ENCODE data around the gene FBXL13. TPM values are rescaled to one million over a fixed set of nuclear protein-coding genes. Genes with fewer than 3 reads are reported as not detected.
"Not testable (repeated sequence)": the region's sequence is repeated elsewhere in the genome, so short reads cannot be mapped to it uniquely, and the experiment has no call there.

The FBXL13 gene
- total RNA-seq, 1 donor from 2014 or later: 0.51 TPM

DNA sequence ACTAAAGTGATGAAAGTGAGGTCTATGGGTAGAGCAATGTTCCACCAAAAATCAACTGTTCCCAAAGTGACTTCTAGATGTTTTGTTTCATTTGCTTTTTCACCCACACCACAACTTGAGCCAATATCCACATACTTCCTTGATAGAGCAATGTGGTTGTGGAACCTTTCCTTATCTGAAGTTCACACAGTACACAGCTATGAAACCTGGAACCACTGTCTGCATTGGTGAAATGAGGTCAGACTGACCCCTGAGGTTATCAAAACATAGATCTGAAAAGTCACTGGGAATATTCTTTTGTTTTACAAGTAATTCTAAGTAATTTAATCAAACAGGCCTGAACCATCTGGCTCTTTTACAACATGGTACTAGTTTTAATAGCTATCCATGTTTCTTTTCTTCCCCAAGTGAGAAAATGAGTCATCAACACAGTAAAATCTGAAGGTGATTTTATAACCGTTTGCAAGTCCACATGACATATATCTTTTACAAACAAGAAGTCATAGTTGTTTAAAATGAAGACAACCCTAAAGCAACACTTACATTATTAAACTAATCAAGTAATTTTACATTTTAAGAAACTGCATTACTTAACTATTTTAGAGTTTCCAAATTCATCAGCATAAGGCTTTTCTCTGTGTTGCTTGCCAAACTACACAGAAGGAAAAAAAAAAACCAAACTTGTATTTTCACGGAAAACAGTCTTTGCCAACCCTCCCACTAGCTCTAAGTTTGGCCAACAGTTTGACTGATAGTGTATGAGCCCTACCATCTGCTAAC is 81.5 kb downstream of the FBXL13 start:
- ATAC-seq (ENCODE audit: poor library complexity) (peak; percentile 87), DNase-seq (no peak)
- intact Hi-C loops (cut with DNase I): no loop called here

- intact Hi-C loops (cut with DNase I): no loop called here
- peak; percentile 24 for ATAC-seq (ENCODE audit: poor library complexity)
- DNase-seq: no peak
These were observed 82.1 kb downstream of the FBXL13 start for GRCh38 chr7:102992509-102992937.

GRCh38 chr7:102991540-102992214 is 82.9 kb downstream of the FBXL13 start:
- DNase-seq: no peak
- ATAC-seq (ENCODE audit: poor library complexity): no peak
- intact Hi-C loops (cut with DNase I): no loop called here

GRCh38 chr7:102991077-102991539 is 83.5 kb downstream of the FBXL13 start:
- intact Hi-C loops (cut with DNase I): no loop called here
- ATAC-seq (ENCODE audit: poor library complexity): no peak
- no peak for DNase-seq

DNA sequence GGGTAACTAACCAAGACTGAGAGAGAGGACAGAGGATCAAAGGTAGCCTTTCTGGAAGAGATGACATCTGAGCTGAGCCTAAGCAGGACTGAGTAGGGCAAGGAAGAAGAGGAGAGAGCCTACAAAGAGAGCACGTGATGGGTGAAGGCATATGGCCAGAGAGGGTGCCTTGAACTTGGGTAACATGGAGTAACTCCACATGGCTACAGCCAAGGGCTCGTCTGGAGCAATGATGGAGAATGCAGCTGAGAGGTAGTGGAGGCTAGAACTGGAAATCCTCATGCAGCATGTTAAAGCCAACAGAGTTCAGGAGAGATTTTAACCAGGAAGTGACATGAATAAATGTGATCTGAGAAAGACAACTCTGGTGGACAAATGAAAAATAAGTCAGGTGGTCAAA is 84.0 kb downstream of the FBXL13 start:
- ATAC-seq (ENCODE audit: poor library complexity): no peak
- DNase-seq: no peak
- intact Hi-C loops (cut with DNase I): no loop called here

DNA sequence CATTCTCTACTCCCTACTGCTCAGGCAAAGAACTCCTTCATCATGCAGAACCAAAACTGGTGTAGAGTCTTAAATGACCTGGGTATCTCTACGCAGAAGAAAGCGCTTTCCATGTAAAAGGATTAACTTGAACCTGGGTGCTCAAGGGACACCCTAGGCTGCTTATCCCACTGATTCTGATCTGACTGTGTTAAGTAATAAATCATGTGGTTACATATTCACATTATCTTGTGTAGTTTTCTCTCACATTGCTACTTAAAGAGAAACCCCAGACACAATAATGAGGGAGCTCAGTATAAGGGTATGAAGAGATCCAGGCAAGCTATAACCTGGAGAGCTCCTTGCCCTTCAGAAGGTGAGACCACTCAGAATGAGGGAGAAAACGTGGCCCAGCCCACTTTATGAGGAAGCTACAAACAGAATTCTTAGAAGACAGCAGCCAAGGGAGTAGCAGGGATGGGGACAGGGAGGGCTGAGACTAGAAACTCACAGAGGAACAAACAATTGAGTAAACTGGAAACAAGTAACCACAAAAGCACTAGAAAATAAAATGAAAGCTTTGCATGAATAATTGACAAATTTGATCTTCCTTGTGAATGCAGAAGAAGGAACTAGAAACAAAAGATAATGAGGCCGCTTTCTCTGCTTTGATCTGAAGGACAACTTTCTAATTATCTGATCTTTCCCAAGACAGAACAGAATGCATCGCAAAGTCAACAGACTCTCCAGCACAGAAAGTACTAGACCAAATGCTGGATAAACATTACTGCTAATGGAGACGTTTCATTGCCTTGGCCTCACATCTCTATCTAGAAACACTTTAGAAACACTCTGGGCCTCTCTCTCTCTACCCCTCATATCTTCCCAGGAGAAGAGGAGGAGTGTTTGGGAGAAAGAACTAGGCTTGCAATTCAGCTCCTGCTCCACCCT is 85.7 kb downstream of the FBXL13 start:
- intact Hi-C loops (cut with DNase I): no loop called here

GRCh38 chr7:102988088-102988487 is 86.5 kb downstream of the FBXL13 start:
- ATAC-seq (ENCODE audit: poor library complexity) (no peak), DNase-seq (no peak)
- intact Hi-C loops (cut with DNase I): no loop called here

More for the DNA sequence above, 85.7 kb downstream of the FBXL13 start:
- ATAC-seq (ENCODE audit: poor library complexity) (no peak), DNase-seq (no peak)

DNA sequence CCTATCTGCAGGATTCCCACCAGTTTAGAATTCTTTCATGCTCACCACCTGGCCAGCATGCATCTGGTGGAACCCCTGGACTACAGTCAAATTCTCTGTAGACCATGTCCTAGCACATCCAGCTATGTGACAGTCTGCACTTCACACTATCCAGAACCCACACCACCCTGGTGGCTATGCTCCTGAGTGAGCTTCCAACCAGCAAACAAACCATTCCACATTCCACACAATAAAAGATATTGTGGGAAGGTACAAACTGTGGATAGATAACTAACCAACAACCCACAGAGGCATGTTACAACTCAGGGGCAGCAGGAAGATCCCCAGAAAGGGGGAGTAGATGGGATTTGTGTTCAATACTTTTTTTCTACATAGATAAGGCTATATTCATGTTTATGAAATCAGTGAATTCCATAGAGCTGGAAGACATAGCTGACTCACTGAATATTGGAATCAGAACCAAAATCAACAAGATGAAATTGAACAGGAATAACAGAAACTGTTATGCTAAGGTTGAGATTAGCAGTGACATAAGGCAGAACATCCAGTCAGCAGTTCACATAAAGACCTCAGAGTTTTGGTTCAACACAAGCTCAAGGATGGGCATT is 89.3 kb downstream of the FBXL13 start:
- DNase-seq (no peak), ATAC-seq (ENCODE audit: poor library complexity) (no peak)
- intact Hi-C loops (cut with DNase I): no loop called here

DNA sequence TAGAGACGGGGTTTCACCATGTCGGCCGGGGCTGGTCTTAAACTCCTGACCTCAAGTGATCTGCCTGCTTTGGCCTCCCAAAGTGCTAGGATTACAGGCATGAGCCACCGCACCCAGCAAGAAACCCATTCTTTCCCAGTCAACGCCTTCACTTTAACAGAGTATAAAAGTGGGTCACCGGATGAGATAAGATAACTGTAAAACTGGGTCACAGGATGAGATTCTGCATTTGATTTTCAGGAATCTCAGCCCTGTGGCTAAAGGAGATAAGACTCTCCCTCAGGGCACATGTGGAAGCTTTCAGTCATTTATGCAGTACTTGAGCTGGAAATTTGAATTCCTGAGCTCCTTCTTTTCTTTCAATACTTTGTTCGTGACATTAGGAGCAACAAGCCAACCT is 91.0 kb downstream of the FBXL13 start:
- ATAC-seq (ENCODE audit: poor library complexity): no peak
- DNase-seq: no peak
- intact Hi-C loops (cut with DNase I): no loop called here

DNA sequence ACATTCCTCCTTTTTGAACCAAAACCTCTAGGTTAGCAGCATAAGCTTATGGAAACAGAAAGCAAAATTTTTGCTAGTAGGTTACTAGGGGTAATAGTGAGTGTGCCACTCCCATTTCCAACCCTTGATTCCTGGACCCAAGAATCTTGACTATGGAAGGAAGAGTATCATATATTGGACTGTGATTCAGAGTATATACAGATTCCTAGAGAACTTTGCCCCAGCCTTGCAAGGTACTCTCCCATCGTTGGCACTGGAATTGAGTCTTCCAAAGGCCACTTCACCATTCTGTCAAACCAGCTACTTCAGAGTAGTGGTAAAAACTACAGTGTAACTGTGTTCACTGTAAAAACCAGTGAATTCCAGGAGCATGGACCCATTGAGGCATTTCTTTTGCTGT is 92.4 kb downstream of the FBXL13 start:
- intact Hi-C loops (cut with DNase I): no loop called here
- ATAC-seq (ENCODE audit: poor library complexity) (no peak), DNase-seq (no peak)

DNA sequence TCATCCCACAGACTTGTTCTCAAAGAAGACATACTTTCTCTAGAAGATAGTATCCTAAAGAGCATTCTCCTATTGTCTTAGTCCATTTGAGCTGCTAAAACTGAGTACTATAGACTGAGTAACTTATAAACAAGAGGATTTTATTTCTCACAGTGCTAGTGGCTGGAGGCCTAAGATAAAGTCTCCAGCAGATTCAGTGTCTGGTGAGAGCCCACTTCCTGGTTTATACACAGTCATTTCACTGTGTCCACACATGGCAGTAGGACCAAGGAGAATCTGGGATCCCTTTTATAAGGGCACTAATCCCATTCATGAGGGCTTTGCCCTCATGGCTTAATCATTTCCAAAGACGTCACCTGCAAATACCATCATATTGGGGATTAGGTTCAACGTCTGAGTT is 93.1 kb downstream of the FBXL13 start:
- DNase-seq (no peak), ATAC-seq (ENCODE audit: poor library complexity) (no peak)
- intact Hi-C loops (cut with DNase I): no loop called here

DNA sequence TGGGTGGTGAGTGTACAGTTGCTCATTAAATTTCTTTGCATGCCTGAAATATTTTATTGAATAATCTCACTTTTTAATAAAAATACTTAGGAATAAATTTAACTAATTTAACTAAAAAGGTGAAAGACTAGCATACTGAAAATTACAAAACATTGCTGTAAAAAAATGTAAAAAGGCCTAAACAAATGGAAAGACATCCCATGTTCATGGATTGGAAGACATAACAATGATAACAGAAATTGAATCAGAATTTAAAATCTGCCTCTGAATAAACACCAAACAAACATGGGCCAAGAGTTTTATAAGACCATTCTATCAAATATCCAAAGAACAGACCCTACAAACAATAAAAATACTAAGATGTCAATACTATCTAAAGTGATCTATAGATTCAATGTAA is 94.9 kb downstream of the FBXL13 start:
- intact Hi-C loops (cut with DNase I): no loop called here

GRCh38 chr7:102978284-102978683 is 96.3 kb downstream of the FBXL13 start:
- no peak for ATAC-seq (ENCODE audit: poor library complexity)
- intact Hi-C loops (cut with DNase I): no loop called here

More for the DNA sequence above, 94.9 kb downstream of the FBXL13 start:
- no peak for DNase-seq
- no peak for ATAC-seq (ENCODE audit: poor library complexity)

DNA sequence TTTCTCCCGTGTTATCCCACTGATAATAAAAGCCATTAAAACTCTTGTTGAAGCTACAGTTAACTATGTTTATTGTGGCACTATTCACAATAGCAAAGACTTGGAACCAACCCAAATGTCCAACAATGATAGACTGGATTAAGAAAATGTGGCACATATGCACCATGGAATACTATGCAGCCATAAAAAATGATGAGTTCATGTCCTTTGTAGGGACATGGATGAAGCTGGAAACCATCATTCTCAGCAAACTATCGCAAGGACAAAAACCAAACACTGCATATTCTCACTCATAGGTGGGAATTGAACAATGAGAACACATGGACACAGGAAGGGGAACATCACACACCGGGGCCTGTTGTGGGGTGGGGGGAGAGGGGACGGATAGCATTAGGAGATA is 97.0 kb downstream of the FBXL13 start:
- ATAC-seq (ENCODE audit: poor library complexity); intact Hi-C loops (cut with DNase I); DNase-seq: not testable (repeated sequence)

More at GRCh38 chr7:102978284-102978683, 96.3 kb downstream of the FBXL13 start:
- DNase-seq: peak; percentile 63

DNA sequence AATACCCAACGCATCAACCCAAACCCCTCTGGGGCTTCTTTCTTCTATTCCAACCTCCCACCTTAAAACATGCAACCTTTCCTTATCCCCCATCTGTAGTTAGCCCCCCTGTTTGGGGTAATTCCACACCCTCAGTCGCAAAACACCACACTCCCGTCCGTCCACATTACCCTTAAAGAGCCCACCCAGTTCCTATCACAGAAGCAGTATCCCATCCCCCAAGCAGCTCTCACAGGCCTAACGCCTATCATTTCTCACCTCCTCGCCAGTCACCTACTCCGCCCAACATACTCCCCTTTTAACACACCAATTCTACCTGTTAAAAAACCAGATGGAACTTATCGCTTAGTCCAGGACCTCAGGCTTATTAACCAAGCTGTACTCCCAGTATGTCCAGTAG is 98.1 kb downstream of the FBXL13 start:
- intact Hi-C loops (cut with DNase I): no loop called here
- no peak for ATAC-seq (ENCODE audit: poor library complexity)
- DNase-seq: no peak

DNA sequence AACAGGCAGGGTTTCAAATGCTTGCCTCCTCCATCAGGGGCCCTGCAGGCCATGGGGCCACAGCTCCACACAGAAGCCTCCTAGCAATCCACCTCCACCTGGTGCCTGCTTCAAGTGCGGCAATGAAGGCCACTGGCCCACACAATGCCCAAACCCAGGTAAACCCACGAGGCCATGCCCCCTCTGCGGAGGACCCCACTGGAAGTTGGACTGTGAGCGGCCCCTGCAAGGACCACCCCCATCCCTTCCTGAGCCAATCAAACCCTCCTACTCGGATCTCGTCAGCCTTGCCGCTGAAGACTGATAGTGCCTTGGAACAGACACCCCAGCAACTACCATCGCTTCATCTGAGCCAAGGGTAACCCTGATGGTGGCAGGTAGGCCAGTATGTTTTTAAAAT is 98.7 kb downstream of the FBXL13 start:
- DNase-seq: no peak
- intact Hi-C loops (cut with DNase I): no loop called here
- ATAC-seq (ENCODE audit: poor library complexity): no peak

DNA sequence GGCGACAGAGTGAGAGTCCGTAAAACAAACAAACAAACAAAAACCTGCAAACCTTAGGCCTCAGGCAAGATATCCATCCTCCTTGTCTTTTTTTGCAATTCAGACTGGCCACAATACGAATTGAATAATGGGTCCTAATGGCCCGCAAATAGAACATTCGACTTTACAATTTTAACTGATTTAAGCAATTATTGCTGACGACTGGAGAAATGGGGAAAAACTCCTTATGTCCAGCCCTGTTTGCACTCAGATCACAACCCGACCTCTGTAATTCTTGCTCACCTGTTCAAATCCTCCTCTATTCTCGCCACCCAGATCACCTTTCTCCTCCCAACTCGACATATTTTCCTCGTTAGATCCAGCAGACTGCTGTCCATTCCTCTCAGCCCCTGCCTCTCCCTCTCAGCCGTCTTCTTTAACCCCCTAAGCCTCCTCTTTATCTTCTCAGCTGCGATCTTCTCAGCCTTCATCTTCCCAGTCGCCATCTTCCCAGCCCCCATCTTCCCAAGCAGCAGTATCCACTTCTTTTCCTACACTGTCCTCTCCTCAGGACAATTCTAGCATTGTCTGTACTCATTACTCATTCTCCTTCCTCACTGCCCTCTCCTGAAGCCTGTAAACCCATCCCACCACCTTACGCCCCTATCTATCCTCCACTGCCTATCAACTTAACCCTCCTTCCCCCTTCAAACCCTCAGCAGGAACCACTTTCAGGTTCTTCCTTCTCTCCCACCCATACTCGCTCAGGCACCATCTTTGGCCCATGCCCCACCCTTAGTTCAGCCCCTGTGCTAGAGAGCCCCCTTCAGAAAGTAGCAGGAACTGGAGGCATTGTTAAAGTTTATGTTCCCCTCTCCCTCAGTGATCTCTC is 100.0 kb downstream of the FBXL13 start:
- DNase-seq: no peak
- no peak for ATAC-seq (ENCODE audit: poor library complexity)

More for the DNA sequence above, 100.0 kb downstream of the FBXL13 start:
- intact Hi-C loops (cut with DNase I): no loop called here

All from Right ventricle myocardium superior (tissue), 1 donor.